ENCODE results near the gene YIPF5. TPM values are rescaled to one million over a fixed set of nuclear protein-coding genes. Genes with fewer than 3 reads are reported as not detected.

The YIPF5 gene
- total and polyA plus RNA-seq, 9 donors, result 15.9 to 46.2 (median 35.4) TPM

DNA sequence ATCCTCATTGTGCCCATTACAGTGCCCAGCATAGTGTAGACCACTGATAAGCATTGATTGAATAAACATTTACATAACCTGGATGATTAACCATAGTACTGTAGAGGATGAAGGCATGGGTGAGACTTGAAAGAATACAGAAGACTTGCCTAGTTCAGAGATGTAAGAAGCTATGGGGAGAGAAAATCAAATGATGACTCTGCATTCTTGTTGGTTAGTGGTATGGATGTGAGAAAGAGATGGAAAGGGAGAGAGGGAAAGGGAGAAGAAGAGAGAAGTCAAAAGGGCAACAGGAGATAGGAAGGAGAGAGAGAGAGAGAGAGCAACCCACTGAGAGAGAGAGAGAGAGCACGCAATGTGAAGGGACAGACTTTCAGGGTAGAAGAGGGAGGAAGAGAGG, 26.8 kb downstream of the YIPF5 start:
- Histone ChIP-seq H3K27me3 (no peaks in the 10 kb centered on the region), H3K4me3 (no peak overlapping the region), H3K27ac (no peak overlapping the region), H3K9me3 (no peaks in the 10 kb centered on the region), H3K4me1 (ENCODE audit: insufficient read depth) (no peaks in the 10 kb centered on the region), H3K36me3 (no peaks in the 10 kb centered on the region)
- DNase-seq, result no peak
- intact Hi-C loops (cut with DNase I), result no loop called here
- 88 to 89% (median 89%) methylated on average over 1 of the region's 1 CpG for WGBS, 3 donors
- TF ChIP-seq POLR2A (IDR thresholded peaks at IDR 0.05) (no peak), EP300 (IDR thresholded peaks at IDR 0.05) (no peak)
- TF ChIP-seq, protein P1, sequence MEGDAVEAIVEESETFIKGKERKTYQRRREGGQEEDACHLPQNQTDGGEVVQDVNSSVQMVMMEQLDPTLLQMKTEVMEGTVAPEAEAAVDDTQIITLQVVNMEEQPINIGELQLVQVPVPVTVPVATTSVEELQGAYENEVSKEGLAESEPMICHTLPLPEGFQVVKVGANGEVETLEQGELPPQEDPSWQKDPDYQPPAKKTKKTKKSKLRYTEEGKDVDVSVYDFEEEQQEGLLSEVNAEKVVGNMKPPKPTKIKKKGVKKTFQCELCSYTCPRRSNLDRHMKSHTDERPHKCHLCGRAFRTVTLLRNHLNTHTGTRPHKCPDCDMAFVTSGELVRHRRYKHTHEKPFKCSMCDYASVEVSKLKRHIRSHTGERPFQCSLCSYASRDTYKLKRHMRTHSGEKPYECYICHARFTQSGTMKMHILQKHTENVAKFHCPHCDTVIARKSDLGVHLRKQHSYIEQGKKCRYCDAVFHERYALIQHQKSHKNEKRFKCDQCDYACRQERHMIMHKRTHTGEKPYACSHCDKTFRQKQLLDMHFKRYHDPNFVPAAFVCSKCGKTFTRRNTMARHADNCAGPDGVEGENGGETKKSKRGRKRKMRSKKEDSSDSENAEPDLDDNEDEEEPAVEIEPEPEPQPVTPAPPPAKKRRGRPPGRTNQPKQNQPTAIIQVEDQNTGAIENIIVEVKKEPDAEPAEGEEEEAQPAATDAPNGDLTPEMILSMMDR (IDR thresholded peaks at IDR 0.05), result no peak

DNA sequence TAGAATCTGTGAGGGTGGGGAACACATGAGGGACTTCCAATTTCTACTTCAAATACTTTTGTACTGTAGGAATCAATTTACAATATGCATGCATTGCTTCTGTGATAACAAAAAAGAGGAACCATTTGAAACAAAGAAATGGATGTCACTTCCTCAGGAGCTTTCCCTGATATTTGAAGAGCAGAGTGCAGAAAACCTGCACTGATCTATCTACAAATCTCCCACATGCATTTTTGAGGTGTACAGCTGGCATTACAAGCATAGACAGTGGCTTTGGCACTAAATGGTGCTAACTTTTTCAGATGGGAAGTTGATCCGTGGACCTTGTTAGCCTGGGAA, 27.7 kb downstream of the YIPF5 start:
- DNase-seq, result no peak
- intact Hi-C loops (cut with DNase I), result no loop called here
- Histone ChIP-seq H3K4me3 (no peak overlapping the region), H3K27me3 (no peaks in the 10 kb centered on the region), H3K27ac (no peak overlapping the region), H3K9me3 (no peaks in the 10 kb centered on the region), H3K4me1 (ENCODE audit: insufficient read depth) (no peaks in the 10 kb centered on the region), H3K36me3 (no peaks in the 10 kb centered on the region)
- TF ChIP-seq EP300 (IDR thresholded peaks at IDR 0.05) (no peak), POLR2A (IDR thresholded peaks at IDR 0.05) (no peak)
- TF ChIP-seq, protein P1 (IDR thresholded peaks at IDR 0.05), result no peak
- 40 to 79% (median 41%) methylated on average over 1 of the region's 1 CpG for WGBS, 3 donors

DNA sequence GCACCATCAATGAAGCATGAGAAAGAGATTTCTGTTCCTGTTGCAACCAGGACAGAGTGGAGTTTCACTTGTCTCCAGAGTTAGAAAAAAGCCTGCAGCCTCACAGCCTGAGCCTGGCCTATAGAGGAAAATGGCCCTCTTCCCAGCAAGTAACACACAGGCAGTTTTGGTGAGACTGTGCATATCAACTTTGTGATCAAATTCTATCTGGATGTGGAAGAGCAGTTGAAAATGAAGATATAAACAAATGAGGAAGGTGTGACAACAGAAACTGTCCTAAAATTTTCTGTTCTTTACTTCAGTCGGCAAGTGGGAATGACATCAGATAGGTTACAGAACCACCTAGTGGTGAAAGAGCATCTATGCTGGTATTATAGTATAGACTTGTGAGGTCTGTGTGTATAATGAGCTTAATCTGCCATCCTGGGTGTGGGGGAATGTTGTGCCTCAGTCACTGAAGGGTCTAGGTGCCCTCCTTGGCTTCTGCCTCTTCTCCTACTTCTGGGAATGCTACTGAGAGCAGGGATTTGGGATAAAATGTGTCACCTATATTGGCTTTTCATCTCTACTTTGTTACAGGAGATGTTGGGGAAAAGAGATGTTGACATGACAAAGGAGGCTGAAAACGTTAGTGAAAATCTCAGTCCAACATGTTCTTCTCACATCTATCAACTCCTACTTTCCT, 28.2 kb downstream of the YIPF5 start:
- no peak for DNase-seq
- intact Hi-C loops (cut with DNase I), result no loop called here
- WGBS, 3 donors, result 6 to 14% (median 7%) methylated on average over 2 of the region's 2 CpGs
- no peaks in the 10 kb centered on the region for H3K9me3 ChIP-seq
- no peaks in the 10 kb centered on the region for H3K36me3 ChIP-seq
- no peak overlapping the region for H3K27ac ChIP-seq
- TF ChIP-seq POLR2A (IDR thresholded peaks at IDR 0.05) (no peak), EP300 (IDR thresholded peaks at IDR 0.05) (no peak)
- TF ChIP-seq, protein P1 (IDR thresholded peaks at IDR 0.05), result no peak
- no peaks in the 10 kb centered on the region for H3K4me1 ChIP-seq (ENCODE audit: insufficient read depth)
- no peak overlapping the region for H3K4me3 ChIP-seq
- H3K27me3 ChIP-seq, result no peaks in the 10 kb centered on the region

DNA sequence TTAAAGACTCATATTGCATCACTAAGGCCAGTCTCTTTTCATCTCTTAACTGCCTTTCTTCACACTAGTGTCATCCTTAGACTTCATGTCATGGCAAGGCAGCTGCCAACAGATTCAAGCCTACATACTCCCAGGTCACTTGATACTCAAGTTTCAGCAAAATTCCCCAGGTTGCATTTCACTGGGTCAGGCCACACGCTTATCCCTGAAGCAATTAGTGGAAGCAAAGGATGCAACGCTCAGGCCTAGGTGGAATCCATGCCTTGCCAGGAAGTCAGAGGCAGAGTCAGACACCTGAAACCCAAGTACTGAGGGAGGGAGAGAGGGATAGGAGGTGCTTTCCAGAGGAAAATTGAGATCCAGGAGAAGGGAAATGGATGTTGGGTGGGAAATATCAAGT, 28.9 kb downstream of the YIPF5 start:
- Histone ChIP-seq H3K9me3 (no peaks in the 10 kb centered on the region), H3K36me3 (no peaks in the 10 kb centered on the region), H3K4me1 (ENCODE audit: insufficient read depth) (no peaks in the 10 kb centered on the region), H3K4me3 (no peak overlapping the region), H3K27ac (no peak overlapping the region), H3K27me3 (no peaks in the 10 kb centered on the region)
- TF ChIP-seq, protein P1 (IDR thresholded peaks at IDR 0.05), result no peak
- TF ChIP-seq POLR2A (IDR thresholded peaks at IDR 0.05) (no peak), EP300 (IDR thresholded peaks at IDR 0.05) (no peak)
- intact Hi-C loops (cut with DNase I), result no loop called here
- WGBS, 3 donors, result 85 to 91% (median 88%) methylated on average over 2 of the region's 2 CpGs
- DNase-seq, result no peak

All from ovary (tissue), 9 donors.